HepG2 (cell line): Measurements from ENCODE around the gene CDC6. TPM values are rescaled to one million over a fixed set of nuclear protein-coding genes. Genes with fewer than 3 reads are reported as not detected.

ENCODE experiments used
- E2F5 ChIP-seq: sonication (generic); formaldehyde crosslinking; conservative IDR thresholded peaks from 2 replicates; pipeline ENCODE4 v1.4.0; 2020; ENCODE audit warnings: missing genetic modification reagents
- ETV5 ChIP-seq: IDR thresholded peaks from 2 replicates; pipeline ENCODE4 v1.6.1; 2018; ENCODE audit warnings: missing biosample characterization, missing genetic modification reagents, inconsistent platforms, borderline replicate concordance
- EZH2 ChIP-seq: conservative IDR thresholded peaks from 2 replicates; pipeline ENCODE4 v1.6.1; 2012; ENCODE audit warnings: mild to moderate bottlenecking, low read depth, low read length, moderate library complexity
- FOXC1 ChIP-seq: sonication (generic); formaldehyde crosslinking; IDR thresholded peaks from 2 replicates; pipeline ENCODE4 v1.8.0; 2022; ENCODE audit warnings: mild to moderate bottlenecking, missing genetic modification reagents, borderline replicate concordance
- KLF12 ChIP-seq: sonication (generic); formaldehyde crosslinking; IDR thresholded peaks from 2 replicates; pipeline ENCODE4 v1.4.0; 2020; ENCODE audit warnings: missing genetic modification reagents, borderline replicate concordance
- MBD4 ChIP-seq: IDR thresholded peaks from 2 replicates; pipeline ENCODE4 v1.6.1; 2012; ENCODE audit warnings: low read length, inconsistent platforms, borderline replicate concordance
- NBN ChIP-seq: fragments of 450-650 bp; conservative IDR thresholded peaks from 2 replicates; pipeline ENCODE4 v1.6.1; 2017
- NFKB2 ChIP-seq: sonication (generic); formaldehyde crosslinking; IDR thresholded peaks from 2 replicates; pipeline ENCODE4 v1.4.0; 2020; ENCODE audit warnings: missing genetic modification reagents, borderline replicate concordance
- NONO ChIP-seq, 2 experiments: fragments of 450-650 bp in 1 of 2; sonication (generic) in 1 of 2; formaldehyde crosslinking in 1 of 2; IDR thresholded peaks in 1 of 2; conservative IDR thresholded peaks in 1 of 2; 2 replicates each; pipeline versions ENCODE4 v1.6.1 to v1.8.0; 2017 to 2022; ENCODE audit warnings: mild to moderate bottlenecking in 1 of 2, missing genetic modification reagents in 1 of 2, moderate library complexity in 1 of 2
- NR3C1 ChIP-seq: sonication (generic); formaldehyde crosslinking; IDR thresholded peaks from 2 replicates; pipeline ENCODE4 v1.4.0; 2020; ENCODE audit warnings: missing genetic modification reagents
- RFX3 ChIP-seq: IDR thresholded peaks from 2 replicates; pipeline ENCODE4 v1.6.1; 2016; ENCODE audit warnings: missing biosample characterization, missing genetic modification reagents
- SOX5 ChIP-seq: IDR thresholded peaks from 2 replicates; pipeline ENCODE4 v1.6.1; 2016; ENCODE audit warnings: borderline replicate concordance
- STAT5B ChIP-seq: sonication (generic); formaldehyde crosslinking; IDR thresholded peaks from 2 replicates; pipeline ENCODE4 v1.4.0; 2020; ENCODE audit warnings: missing genetic modification reagents
- TAF1 ChIP-seq: sonication (generic); formaldehyde crosslinking; IDR thresholded peaks from 2 replicates; pipeline ENCODE4 v1.4.0; 2020; ENCODE audit warnings: missing genetic modification reagents
- ZMYM2 ChIP-seq: sonication (generic); formaldehyde crosslinking; IDR thresholded peaks from 2 replicates; pipeline ENCODE4 v1.8.0; 2022; ENCODE audit warnings: mild to moderate bottlenecking, missing genetic modification reagents
- ZNF496 ChIP-seq: sonication (generic); formaldehyde crosslinking; IDR thresholded peaks from 2 replicates; pipeline ENCODE4 v1.8.1; 2023; ENCODE audit warnings: mild to moderate bottlenecking, moderate library complexity, missing genetic modification reagents; ENCODE audit not compliant: insufficient replicate concordance
- ZNF512 ChIP-seq: sonication (generic); formaldehyde crosslinking; IDR thresholded peaks from 2 replicates; pipeline ENCODE4 v1.4.0; 2020; ENCODE audit warnings: mild to moderate bottlenecking, missing genetic modification reagents
- ZNF530 ChIP-seq: sonication (generic); formaldehyde crosslinking; IDR thresholded peaks from 2 replicates; pipeline ENCODE4 v1.5.0; 2020; ENCODE audit warnings: low read depth, mild to moderate bottlenecking, missing genetic modification reagents
- ZNF570 ChIP-seq: sonication (generic); formaldehyde crosslinking; IDR thresholded peaks from 2 replicates; pipeline ENCODE4 v1.4.0; 2020; ENCODE audit warnings: mild to moderate bottlenecking, missing genetic modification reagents, borderline replicate concordance
- ZNF737 ChIP-seq: sonication (generic); formaldehyde crosslinking; IDR thresholded peaks from 2 replicates; pipeline ENCODE4 v1.5.0; 2020; ENCODE audit warnings: missing genetic modification reagents, mild to moderate bottlenecking, borderline replicate concordance
- ZNF788 ChIP-seq: sonication (generic); formaldehyde crosslinking; IDR thresholded peaks from 2 replicates; pipeline ENCODE4 v1.5.0; 2020; ENCODE audit warnings: mild to moderate bottlenecking, missing genetic modification reagents, borderline replicate concordance
- ZNF816 ChIP-seq: sonication (generic); formaldehyde crosslinking; IDR thresholded peaks from 2 replicates; pipeline ENCODE4 v1.8.0; 2022; ENCODE audit warnings: missing genetic modification reagents, mild to moderate bottlenecking, borderline replicate concordance
- ZNF839 ChIP-seq: sonication (generic); formaldehyde crosslinking; IDR thresholded peaks from 2 replicates; pipeline ENCODE4 v1.4.0; 2020; ENCODE audit warnings: missing genetic modification reagents, mild to moderate bottlenecking, borderline replicate concordance
- polyA plus RNA-seq, 8 experiments: library from polyadenylated mRNA; depleted of rRNA in 3 of 8; stranded (reverse) in 7 of 8; unstranded in 1 of 8; fragments of >200 nt; fragmentation: Illumina TruSeq in 4 of 8; extraction: Trizol in 4 of 8; gene quantifications; 2 replicates each; pipeline versions ENCODE4 v1.2.1 to v1.2.3, GENCODE V29; 2011 to 2016; ENCODE audit warnings: low read depth in 4 of 8, missing spikeins in 1 of 8, mixed read lengths in 1 of 8; ENCODE audit not compliant: insufficient read depth in 1 of 8
- total RNA-seq, 5 experiments: library from RNA; depleted of rRNA; stranded (reverse); fragments of >200 nt; fragmentation: Illumina TruSeq; extraction: Trizol; gene quantifications; 2 replicates each; pipeline ENCODE4 v1.2.3, GENCODE V29; 2016; ENCODE audit warnings: low read depth in 1 of 5
- TF ChIP-seq, protein P1 (sequence below): sonication (generic); formaldehyde crosslinking; IDR thresholded peaks from 2 replicates; pipeline ENCODE4 v1.4.0; 2020; ENCODE audit warnings: mild to moderate bottlenecking, missing genetic modification reagents
- TF ChIP-seq, protein P2 (sequence below): sonication (generic); formaldehyde crosslinking; IDR thresholded peaks from 2 replicates; pipeline ENCODE4 v1.5.1; 2020; ENCODE audit warnings: missing genetic modification reagents, mild to moderate bottlenecking, borderline replicate concordance

Gene CDC6
- total and polyA plus RNA-seq, 2 of the 13 experiments (the other 11 are each of a cell fraction or from before 2014, with no cell fraction given), result 17.4 to 114 TPM

GRCh38 chr17:40340880-40341807 lies 53.5 kb downstream of the CDC6 start (continued):
- no peak for TF ChIP-seq ZNF496 (CRISPR knock-in tag)
- TF ChIP-seq RFX3 (CRISPR knock-in tag), result no peak
- TF ChIP-seq STAT5B (CRISPR knock-in tag), result no peak
- no peak for TF ChIP-seq ZNF512 (CRISPR knock-in tag)
- peak; percentile 38; the same call in 1 of the 2 replicates for TF ChIP-seq TAF1 (CRISPR knock-in tag)
- TF ChIP-seq SOX5 (CRISPR knock-in tag), result peak; percentile 60; the same call in 1 of the 2 replicates
- TF ChIP-seq ZNF530 (CRISPR knock-in tag), result no peak
- TF ChIP-seq ZNF816, result no peak
- no peak for TF ChIP-seq NBN
- TF ChIP-seq FOXC1, result peak; percentile 69; the same call in 1 of the 2 replicates
- TF ChIP-seq ETV5 (CRISPR knock-in tag), result peak; percentile 97
- peak; percentile 69 for TF ChIP-seq ZNF788 (CRISPR knock-in tag)
- TF ChIP-seq, protein P1, sequence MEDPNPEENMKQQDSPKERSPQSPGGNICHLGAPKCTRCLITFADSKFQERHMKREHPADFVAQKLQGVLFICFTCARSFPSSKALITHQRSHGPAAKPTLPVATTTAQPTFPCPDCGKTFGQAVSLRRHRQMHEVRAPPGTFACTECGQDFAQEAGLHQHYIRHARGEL, result no peak
- no peak for TF ChIP-seq ZNF839
- no peak for TF ChIP-seq ZNF737
- no peak for TF ChIP-seq NONO (IDR thresholded peaks at IDR 0.05)
- no peak; the same call in 1 of the 2 replicates for TF ChIP-seq NONO (CRISPR knock-in tag; conservative IDR thresholded peaks at IDR 0.05)
- no peak for TF ChIP-seq E2F5 (CRISPR knock-in tag)
- peak; percentile 63; the same call in 1 of the 2 replicates for TF ChIP-seq KLF12
- no peak for TF ChIP-seq EZH2
- TF ChIP-seq, protein P2, sequence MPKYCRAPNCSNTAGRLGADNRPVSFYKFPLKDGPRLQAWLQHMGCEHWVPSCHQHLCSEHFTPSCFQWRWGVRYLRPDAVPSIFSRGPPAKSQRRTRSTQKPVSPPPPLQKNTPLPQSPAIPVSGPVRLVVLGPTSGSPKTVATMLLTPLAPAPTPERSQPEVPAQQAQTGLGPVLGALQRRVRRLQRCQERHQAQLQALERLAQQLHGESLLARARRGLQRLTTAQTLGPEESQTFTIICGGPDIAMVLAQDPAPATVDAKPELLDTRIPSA (CRISPR knock-in tag), result no peak
- TF ChIP-seq NFKB2 (CRISPR knock-in tag), result peak; percentile 72; the same call in 1 of the 2 replicates
- no peak for TF ChIP-seq MBD4
- no peak for TF ChIP-seq NR3C1
- no peak for TF ChIP-seq ZMYM2 (CRISPR knock-in tag)
- TF ChIP-seq ZNF570 (CRISPR knock-in tag), result no peak
